HG02642 (cell line): ENCODE data around the gene ASPHD1.
"Not testable (repeated sequence)": the region's sequence is repeated elsewhere in the genome, so short reads cannot be mapped to it uniquely, and the experiment has no call there.

Source experiments
- ATAC-seq: cut with Tn5 transposase; IDR thresholded peaks from one replicate; pipeline ENCODE4 v1.9.1; 2021; ENCODE audit warnings: mild to moderate bottlenecking; ENCODE audit not compliant: unreplicated experiment, poor library complexity

Gene ASPHD1

GRCh38 chr16:29927070-29927905 lies 27.0 kb downstream of the ASPHD1 start:
- ATAC-seq: no peak

- ATAC-seq: not testable (repeated sequence)
Measured at GRCh38 chr16:29931750-29932149, 31.5 kb downstream of the ASPHD1 start.

- ATAC-seq: no peak
Measured at GRCh38 chr16:29940656-29941055, 40.4 kb downstream of the ASPHD1 start.

GRCh38 chr16:29943846-29944799 lies 43.8 kb downstream of the ASPHD1 start:
- ATAC-seq: no peak

- ATAC-seq: no peak
Measured at GRCh38 chr16:29947897-29948296, 47.6 kb downstream of the ASPHD1 start.

GRCh38 chr16:29950806-29951461 lies 50.6 kb downstream of the ASPHD1 start:
- no peak for ATAC-seq

GRCh38 chr16:29951625-29952365 lies 51.5 kb downstream of the ASPHD1 start:
- ATAC-seq: no peak
